NCI-H146 treated with DMSO at 0.1 percent for 48 hours (cell line): ENCODE results near the gene EPM2A.

ENCODE experiments used
- DNase-seq: peaks from one replicate; lab custom pipeline; 2025; ENCODE audit not compliant: unreplicated experiment; lab: John Stamatoyannopoulos, UW

EPM2A gene

GRCh38 chr6:145603991-145604390 lies 131.3 kb downstream of the EPM2A start:
- no peak for DNase-seq

GRCh38 chr6:145603424-145603833 lies 131.9 kb downstream of the EPM2A start:
- DNase-seq, result no peak

- no peak for DNase-seq
These were observed 132.5 kb downstream of the EPM2A start for GRCh38 chr6:145602726-145603326.

GRCh38 chr6:145601397-145601796 lies 133.9 kb downstream of the EPM2A start:
- DNase-seq, result no peak

- no peak for DNase-seq
These were observed 135.0 kb downstream of the EPM2A start for GRCh38 chr6:145600299-145600698.

GRCh38 chr6:145588981-145589380 lies 146.3 kb downstream of the EPM2A start:
- DNase-seq, result no peak

GRCh38 chr6:145587334-145587733 lies 148.0 kb downstream of the EPM2A start:
- DNase-seq, result no peak

- no peak for DNase-seq
These were observed 151.6 kb downstream of the EPM2A start for GRCh38 chr6:145583753-145584152.
